Measurements from ENCODE around the gene TFDP2.
"Not testable (repeated sequence)": the region's sequence is repeated elsewhere in the genome, so short reads cannot be mapped to it uniquely, and the experiment has no call there.

The TFDP2 gene

DNA sequence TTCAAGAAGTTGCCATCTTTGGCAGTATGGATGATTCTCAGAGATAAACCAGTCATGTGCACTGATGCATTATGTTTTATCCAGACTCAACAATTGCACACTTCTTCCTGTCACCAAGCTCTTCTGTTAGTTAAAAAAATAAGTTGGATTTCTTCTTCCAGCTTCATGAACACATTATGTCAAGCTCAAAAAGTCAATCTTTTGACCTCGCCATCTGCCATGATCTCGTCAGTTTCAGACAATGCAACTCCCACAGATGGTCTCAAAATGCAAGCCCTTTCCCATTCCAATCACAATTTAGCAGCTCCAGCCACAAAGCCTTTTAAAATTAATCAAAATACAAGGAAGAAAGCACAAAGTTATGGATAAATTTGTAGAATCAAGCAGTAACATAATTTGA lies 42.8 kb downstream of the TFDP2 start:
- H3K4me3 ChIP-seq (ENCODE audit: low read length) = no peak overlapping the region
- TF ChIP-seq, protein P1, sequence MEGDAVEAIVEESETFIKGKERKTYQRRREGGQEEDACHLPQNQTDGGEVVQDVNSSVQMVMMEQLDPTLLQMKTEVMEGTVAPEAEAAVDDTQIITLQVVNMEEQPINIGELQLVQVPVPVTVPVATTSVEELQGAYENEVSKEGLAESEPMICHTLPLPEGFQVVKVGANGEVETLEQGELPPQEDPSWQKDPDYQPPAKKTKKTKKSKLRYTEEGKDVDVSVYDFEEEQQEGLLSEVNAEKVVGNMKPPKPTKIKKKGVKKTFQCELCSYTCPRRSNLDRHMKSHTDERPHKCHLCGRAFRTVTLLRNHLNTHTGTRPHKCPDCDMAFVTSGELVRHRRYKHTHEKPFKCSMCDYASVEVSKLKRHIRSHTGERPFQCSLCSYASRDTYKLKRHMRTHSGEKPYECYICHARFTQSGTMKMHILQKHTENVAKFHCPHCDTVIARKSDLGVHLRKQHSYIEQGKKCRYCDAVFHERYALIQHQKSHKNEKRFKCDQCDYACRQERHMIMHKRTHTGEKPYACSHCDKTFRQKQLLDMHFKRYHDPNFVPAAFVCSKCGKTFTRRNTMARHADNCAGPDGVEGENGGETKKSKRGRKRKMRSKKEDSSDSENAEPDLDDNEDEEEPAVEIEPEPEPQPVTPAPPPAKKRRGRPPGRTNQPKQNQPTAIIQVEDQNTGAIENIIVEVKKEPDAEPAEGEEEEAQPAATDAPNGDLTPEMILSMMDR (IDR thresholded peaks at IDR 0.05; ENCODE audit: insufficient read depth, low read depth, low read length, missing control alignments) = no peak
- no peak for DNase-seq (ENCODE audit: low read depth)

DNA sequence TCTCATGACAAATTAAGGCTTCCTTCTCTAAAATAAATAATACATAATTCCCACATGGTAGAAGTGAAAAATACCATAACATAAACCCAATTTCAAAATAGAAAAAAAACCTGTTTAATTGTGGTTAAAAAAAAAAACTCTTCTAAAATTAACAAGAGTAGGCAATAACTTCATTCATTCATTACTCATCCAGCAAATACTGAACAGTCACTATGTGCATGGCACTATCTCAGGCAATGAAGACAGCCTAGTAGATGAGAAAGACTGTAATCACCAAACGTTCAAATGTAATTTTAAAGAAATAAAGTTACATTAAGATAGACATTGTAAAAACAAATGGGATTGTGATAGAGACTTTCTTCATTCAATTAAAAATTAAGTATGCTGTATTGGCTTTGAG lies 43.4 kb downstream of the TFDP2 start:
- no peak overlapping the region for H3K4me3 ChIP-seq (ENCODE audit: low read length)
- TF ChIP-seq, protein P1 (IDR thresholded peaks at IDR 0.05; ENCODE audit: insufficient read depth, low read depth, low read length, missing control alignments) = no peak
- no peak for DNase-seq (ENCODE audit: low read depth)

DNA sequence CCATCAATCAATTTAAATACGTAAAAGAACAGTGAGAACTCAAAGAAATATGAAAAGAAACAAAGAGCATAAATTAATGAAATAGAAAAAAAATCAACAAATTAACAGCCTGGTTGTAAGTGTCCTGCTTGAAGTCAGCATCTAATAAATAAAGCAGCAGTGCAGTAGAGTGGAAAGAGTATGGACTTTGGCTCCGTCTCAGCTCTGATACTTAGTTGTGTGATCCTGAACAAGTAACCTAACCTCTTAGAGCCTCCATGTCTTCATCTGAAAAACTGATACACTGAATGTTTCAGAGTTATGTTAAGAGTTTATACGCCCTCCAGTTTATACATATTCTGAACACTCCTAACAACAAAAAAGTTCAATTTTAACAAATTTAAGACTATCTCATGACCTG lies 44.6 kb downstream of the TFDP2 start:
- H3K4me3 ChIP-seq (ENCODE audit: low read length) = no peak overlapping the region
- TF ChIP-seq, protein P1 (IDR thresholded peaks at IDR 0.05; ENCODE audit: insufficient read depth, low read depth, low read length, missing control alignments) = no peak
- no peak for DNase-seq (ENCODE audit: low read depth)

DNA sequence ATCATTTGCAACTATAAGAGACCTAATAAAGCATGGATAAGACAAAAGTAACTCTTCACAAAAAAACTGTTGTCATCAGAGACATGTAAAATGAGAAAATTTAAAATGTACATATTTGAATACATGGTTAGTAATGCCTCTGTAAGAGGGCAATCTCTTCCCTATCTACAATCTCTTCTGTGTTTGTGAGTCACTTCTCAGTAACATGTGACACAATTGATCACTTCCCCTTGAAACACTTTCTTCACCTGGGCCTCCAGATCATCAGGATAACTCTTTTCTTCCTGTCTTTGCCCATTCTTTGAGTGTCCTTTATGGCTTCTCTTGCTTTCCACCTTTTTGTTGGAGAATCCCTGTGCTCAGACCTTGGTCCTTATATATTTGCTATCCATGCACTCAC lies 50.4 kb downstream of the TFDP2 start:
- DNase-seq (ENCODE audit: low read depth) = peak; percentile 28
- no peak overlapping the region for H3K4me3 ChIP-seq (ENCODE audit: low read length)
- TF ChIP-seq, protein P1 (IDR thresholded peaks at IDR 0.05; ENCODE audit: insufficient read depth, low read depth, low read length, missing control alignments) = no peak

DNA sequence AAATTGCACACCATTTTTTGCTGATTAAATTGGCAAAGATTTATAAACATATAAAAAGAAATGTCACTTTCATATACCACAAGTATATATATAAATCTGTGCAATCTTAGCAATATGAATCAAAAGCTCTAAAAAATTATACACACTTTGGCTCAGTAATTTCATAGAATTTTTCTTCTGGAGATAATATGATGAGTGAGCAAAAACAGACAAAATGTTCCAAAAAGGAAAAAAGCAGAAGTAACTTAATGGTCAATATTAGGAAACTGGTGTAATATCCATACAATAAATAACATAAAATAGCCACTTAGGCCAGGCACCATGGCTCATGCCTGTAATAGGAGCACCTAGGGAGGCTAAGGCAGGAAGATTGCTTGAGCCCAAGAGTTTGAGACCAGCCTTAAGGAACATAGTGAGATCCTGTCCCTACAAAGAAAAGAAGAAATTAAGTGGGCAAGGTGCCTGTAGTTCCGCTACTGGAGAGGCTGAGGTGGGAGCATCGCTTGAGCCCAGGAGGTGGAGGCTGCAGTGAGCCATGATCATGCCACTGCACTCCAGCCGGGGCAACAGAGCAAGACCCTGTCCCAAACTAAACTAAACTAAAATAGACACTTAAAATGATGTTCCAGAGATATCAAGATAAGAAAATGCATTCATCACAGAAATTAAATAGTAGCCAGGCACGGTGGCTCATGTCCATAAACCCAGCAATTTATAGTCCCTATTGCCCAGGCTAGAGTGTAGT lies 52.1 kb downstream of the TFDP2 start:
- no peak overlapping the region for H3K4me3 ChIP-seq (ENCODE audit: low read length)
- no peak for DNase-seq (ENCODE audit: low read depth)
- TF ChIP-seq, protein P1 (IDR thresholded peaks at IDR 0.05; ENCODE audit: insufficient read depth, low read depth, low read length, missing control alignments) = no peak

DNA sequence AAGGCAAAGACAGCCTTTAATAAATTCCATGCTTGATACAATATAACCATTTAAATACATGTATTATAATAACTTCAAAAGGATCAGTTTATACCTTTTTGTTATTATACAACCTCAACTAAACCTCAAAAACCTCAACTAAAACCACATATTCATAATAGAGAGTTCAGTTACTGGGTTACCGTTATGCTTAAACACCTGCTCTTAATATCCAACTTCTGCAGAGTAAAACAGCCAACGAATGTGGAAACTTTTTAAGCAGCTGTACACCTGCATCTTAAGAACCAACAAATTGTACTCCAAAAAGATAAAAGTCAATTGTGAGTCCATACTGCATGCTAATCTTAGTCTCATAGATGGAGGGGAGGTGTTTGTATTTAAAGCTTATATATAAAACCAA lies 53.5 kb downstream of the TFDP2 start:
- DNase-seq (ENCODE audit: low read depth) = no peak
- TF ChIP-seq, protein P1 (IDR thresholded peaks at IDR 0.05; ENCODE audit: insufficient read depth, low read depth, low read length, missing control alignments) = no peak
- H3K4me3 ChIP-seq (ENCODE audit: low read length) = no peak overlapping the region

DNA sequence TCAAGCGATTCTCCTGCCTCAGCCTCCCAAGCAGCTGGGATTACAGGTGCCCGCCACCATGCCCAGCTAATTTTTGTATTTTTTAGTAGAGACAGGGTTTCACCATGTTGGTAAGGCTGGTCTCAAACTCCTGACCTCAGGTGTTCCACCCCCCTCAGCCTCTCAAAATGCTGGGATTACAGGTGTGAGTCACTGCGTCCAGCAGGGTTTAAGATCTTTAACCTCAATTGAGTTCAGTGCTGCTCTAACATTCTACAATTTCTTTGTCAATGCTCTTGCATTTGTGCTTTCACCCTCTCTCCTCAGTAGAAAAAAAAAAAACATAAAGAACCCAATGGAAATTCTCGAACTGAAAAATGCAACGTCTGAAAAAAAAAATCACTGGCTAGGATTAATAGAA lies 60.4 kb downstream of the TFDP2 start:
- DNase-seq (ENCODE audit: low read depth); H3K4me3 ChIP-seq (ENCODE audit: low read length): not testable (repeated sequence)
